NCI-H2107 treated with DMSO at 0.1 percent for 48 hours (cell line): ENCODE results near the gene B3GNT8.
"Not testable (repeated sequence)": the region's sequence is repeated elsewhere in the genome, so short reads cannot be mapped to it uniquely, and the experiment has no call there.

Experiments
- DNase-seq: peaks from one replicate; lab custom pipeline; 2025; ENCODE audit not compliant: unreplicated experiment; lab: John Stamatoyannopoulos, UW

B3GNT8 gene

GRCh38 chr19:41395355-41395754, 31.8 kb downstream of the B3GNT8 start:
- DNase-seq = no peak

- DNase-seq = no peak
Observed at GRCh38 chr19:41392775-41393174, 34.4 kb downstream of the B3GNT8 start.

- no peak for DNase-seq
Observed at GRCh38 chr19:41391618-41392017, 35.6 kb downstream of the B3GNT8 start.

GRCh38 chr19:41386442-41386841, 40.7 kb downstream of the B3GNT8 start:
- no peak for DNase-seq

GRCh38 chr19:41384351-41384750, 42.8 kb downstream of the B3GNT8 start:
- no peak for DNase-seq

GRCh38 chr19:41381536-41381935, 45.6 kb downstream of the B3GNT8 start:
- DNase-seq = not testable (repeated sequence)

- no peak for DNase-seq
Observed at GRCh38 chr19:41377977-41378709, 49.0 kb downstream of the B3GNT8 start.

GRCh38 chr19:41376998-41377365, 50.2 kb downstream of the B3GNT8 start:
- DNase-seq = no peak

GRCh38 chr19:41376241-41376997, 50.8 kb downstream of the B3GNT8 start, which contains the start of gene TMEM91:
TMEM91 (plus strand) TSS chr19:41376533; CDS start chr19:41378310, 1,777 bp downstream.
- no peak for DNase-seq
